GM12892 (cell line): Measurements from ENCODE around the gene MACC1.

Experiments used
- POLR2A ChIP-seq: IDR thresholded peaks from 2 replicates; pipeline ENCODE4 v1.6.1; 2011; ENCODE audit warnings: low read depth, low read length, control low read depth
- POLR2AphosphoS5 ChIP-seq: IDR thresholded peaks from 2 replicates; pipeline ENCODE4 v1.6.1; 2011; ENCODE audit warnings: low read depth, low read length, control low read depth
- TAF1 ChIP-seq: IDR thresholded peaks from 2 replicates; pipeline ENCODE4 v1.6.1; 2011; ENCODE audit warnings: low read depth, mild to moderate bottlenecking, control low read depth, low read length, borderline replicate concordance

GRCh38 chr7:20203316-20203715 is 13.9 kb downstream of the MACC1 start:
- no peak for TF ChIP-seq POLR2A
- no peak for TF ChIP-seq TAF1
- no peak for TF ChIP-seq POLR2AphosphoS5
